ENCODE data around the gene KREMEN2.

KREMEN2 gene

GRCh38 chr16:2980227-2981176, 16.4 kb downstream of the KREMEN2 start, which contains the start of gene PKMYT1:
Gene PKMYT1, minus strand, starts transcription at chr16:2980446. Its CDS starts 789 bp downstream, at chr16:2979657.
- peak; percentile 91 for DNase-seq (ENCODE audit: low spot score)

DNA sequence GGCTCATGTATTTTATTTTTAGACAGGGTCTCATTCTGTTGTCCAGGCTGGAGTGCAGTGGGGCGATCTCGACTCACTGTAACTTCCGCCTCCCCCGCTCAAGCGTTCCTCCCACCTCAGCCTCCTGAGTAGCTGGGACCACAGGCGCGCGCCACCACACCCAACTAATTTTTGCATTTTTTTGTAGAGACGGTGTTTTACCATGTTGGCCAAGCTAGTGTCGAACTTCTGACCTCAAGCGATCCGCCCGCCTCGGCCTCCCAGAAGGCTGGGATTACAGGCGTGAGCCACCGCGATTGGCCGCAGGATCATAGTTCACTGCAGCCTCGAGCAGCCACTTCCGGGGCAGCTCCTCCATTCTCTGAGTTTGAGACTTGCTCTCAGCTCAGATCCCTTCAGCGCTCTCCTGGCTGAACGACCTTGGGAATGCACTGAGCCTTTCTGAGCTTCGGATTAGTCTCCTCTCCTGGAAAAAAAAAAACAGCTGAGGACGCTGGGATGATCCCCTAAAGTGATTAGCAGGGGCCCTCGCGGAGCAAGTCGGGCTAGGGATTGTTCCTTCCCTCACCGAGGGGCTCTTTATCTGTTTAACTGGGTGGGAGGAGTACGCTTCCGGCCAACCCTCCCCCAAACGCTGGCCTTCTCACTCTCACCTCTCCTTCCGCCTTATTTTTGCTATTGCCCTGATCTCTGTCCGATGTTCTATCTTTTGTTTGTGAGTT, 17.3 kb downstream of the KREMEN2 start:
- no peak for DNase-seq (ENCODE audit: low spot score)

DNA sequence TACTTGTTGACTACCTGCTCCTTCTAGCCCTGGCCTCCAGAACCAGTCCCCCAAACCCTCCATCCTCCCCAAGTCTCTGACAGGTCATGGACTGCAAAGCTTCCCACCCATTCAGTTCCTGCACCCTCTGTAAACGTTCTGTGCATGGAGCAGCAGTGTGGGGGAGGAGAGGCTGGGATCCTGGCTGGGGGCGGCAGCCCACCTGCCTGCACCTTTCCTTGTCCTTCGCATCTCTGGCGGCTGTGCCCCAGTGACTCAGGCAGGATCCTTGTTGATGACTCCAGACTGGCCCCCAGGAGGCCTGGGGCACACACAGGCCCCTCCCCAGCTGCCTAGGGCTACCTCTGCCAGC, 17.8 kb downstream of the KREMEN2 start:
- no peak for DNase-seq (ENCODE audit: low spot score)

GRCh38 chr16:2982402-2982801, 18.3 kb downstream of the KREMEN2 start:
- DNase-seq (ENCODE audit: low spot score), result no peak

- peak; percentile 59 for DNase-seq (ENCODE audit: low spot score)
These were observed 19.6 kb downstream of the KREMEN2 start for GRCh38 chr16:2983706-2984136.

DNA sequence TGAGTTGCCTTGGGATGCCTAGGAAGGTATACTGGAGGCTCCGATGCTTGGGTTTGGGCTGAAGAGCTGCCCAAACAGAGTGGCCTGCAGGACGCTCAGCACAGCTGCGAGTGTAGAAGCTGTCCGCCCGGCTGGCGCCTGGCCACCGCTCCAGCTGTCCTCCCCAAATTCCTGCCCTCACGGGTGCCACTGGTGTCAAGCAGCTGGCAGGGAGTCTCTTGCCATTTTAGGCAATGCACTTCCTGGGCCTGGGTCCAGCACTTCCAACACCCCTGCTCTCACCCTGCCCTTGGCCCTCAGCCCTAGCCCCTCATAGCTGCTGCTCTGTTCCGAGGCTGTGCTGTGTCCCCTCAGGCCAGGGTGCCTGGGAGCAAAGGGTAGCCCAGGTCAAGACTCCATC, 21.4 kb downstream of the KREMEN2 start:
- DNase-seq (ENCODE audit: low spot score), result no peak

- no peak for DNase-seq (ENCODE audit: low spot score)
These were observed 21.8 kb downstream of the KREMEN2 start for GRCh38 chr16:2985893-2986355.

GRCh38 chr16:2986623-2987188, 22.6 kb downstream of the KREMEN2 start:
- no peak for DNase-seq (ENCODE audit: low spot score)

- no peak for DNase-seq (ENCODE audit: low spot score)
These were observed 23.2 kb downstream of the KREMEN2 start for GRCh38 chr16:2987286-2987685.

DNA sequence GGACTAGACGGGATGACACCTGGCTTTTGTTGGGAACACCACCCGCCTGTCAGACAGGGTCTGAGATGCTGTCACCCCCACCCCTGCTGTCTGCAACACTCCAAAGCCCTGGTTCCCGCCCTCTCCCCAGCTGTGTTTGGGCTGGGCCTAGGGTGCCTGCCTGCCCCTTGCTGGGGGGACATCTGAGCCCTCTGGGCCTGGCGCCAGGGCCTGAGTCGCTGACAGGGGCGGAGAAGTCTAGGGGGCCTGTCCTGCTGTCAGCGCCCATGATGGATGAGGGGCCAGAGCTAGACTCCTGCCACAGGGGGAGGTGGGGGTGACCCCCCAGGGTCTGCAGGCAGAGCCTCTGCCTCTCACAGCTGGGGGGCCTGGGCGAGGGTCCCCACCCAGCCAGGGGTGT, 23.8 kb downstream of the KREMEN2 start:
- no peak for DNase-seq (ENCODE audit: low spot score)

- DNase-seq (ENCODE audit: low spot score), result no peak
These were observed 24.6 kb downstream of the KREMEN2 start for GRCh38 chr16:2988590-2989099.

GRCh38 chr16:2990891-2991290, 26.8 kb downstream of the KREMEN2 start:
- DNase-seq (ENCODE audit: low spot score), result no peak

- no peak for DNase-seq (ENCODE audit: low spot score)
These were observed 27.6 kb downstream of the KREMEN2 start for GRCh38 chr16:2991566-2992261.

DNA sequence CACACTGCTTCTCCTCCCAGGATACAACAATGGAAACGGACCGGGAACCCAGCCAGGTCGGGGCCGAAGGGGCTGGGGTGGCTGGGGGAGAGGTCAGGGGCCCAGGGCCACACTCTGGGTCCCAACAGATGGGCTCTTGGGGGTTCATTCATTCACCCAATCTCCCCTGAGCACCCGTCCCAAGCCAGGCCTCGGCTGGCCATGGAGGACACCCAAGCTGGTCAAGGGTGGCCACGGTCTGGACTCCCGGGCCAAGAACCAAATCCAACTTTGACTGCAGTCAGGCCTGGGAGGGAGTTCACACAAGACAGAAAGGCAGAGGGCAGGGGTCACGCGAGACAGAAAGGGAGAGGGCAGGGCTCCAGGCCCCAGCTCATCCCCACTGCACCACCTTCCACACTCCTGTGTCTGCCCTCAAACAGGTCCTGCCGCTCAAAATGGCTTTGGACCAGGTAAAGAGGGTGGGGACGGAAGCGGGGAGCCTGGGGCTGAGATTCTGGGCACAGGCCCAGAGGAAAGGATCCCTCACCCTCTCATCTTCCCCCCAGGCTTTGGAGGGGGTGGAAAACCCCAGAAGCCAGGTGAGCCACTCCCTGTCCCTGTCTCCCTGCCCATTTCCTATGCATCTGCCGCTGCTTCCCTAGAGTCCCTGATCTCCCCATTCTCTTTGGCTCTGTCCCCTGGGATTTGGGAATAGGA, 28.5 kb downstream of the KREMEN2 start:
- no peak for DNase-seq (ENCODE audit: low spot score)

GRCh38 chr16:2996298-2996697, 32.2 kb downstream of the KREMEN2 start:
- DNase-seq (ENCODE audit: low spot score), result no peak

GRCh38 chr16:2999929-3000328, 35.9 kb downstream of the KREMEN2 start:
- no peak for DNase-seq (ENCODE audit: low spot score)

DNA sequence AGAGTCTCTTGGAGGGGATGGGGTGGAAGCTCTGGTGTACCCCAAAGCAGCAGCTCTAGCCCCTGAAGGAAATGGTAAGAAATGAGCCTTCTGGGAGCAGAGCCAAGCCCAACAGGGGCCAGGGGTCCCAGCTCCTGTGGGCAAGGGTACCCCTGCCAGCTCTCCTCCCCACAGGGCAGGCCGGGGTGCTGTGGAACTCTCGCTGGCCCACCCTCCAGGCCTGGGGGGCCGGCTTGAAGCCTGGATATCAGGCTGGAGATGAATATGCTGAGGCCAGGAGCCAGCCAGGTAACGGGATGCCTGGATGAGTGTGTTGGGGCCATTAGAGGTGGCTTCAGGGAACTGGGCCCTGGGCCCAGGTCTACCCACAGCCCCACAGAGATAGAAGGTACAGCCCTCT, 36.5 kb downstream of the KREMEN2 start:
- DNase-seq (ENCODE audit: low spot score), result no peak

DNA sequence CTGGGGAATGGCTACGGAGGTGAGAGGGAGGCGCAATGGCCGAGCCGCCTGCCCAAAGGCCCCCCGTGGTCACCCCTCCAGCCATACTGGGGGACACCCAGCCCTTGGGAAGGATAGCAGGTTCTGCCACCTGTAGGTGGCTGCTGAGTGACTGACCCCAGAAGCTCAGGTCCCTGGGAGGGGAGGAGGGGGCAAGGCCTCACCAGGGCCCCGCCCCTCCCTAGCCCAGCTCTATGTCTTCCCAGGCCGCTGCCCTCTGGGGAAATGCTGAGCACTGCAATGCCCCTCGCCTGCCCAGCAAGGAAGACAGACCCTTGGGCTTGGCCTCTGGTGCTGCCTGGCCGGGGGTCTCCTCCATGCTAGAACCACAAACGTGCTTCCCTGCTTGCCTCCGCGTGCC, 37.2 kb downstream of the KREMEN2 start:
- DNase-seq (ENCODE audit: low spot score), result no peak

GRCh38 chr16:3003582-3004270, 39.7 kb downstream of the KREMEN2 start:
- peak; percentile 99 for DNase-seq (ENCODE audit: low spot score)

DNA sequence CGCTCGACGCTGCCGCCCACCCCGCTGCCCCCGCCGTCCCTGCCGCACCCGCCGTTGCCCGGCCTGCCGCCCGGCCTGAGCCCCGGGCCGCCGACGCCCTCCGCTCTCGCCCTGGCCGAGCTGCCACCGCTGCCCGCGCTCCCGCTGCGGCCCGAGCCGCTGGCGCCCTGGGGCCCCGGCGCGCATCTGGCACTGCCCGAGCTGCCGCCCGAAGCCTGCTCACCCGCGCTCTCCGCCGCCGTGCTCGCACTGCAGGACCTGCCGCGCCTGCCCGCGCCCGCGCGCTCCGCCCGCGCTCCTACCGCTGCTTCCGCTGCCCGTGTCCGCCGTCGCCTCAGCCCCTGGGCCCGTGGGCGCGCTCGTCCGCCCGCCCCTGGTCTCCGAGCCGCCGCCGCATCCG, 40.2 kb downstream of the KREMEN2 start:
- DNase-seq (ENCODE audit: low spot score), result no peak
